Measurements from ENCODE around the gene ENOSF1.
A peak's percentile ranks its signal among the peaks of the same experiment; 100 is the strongest.

The ENOSF1 gene

DNA sequence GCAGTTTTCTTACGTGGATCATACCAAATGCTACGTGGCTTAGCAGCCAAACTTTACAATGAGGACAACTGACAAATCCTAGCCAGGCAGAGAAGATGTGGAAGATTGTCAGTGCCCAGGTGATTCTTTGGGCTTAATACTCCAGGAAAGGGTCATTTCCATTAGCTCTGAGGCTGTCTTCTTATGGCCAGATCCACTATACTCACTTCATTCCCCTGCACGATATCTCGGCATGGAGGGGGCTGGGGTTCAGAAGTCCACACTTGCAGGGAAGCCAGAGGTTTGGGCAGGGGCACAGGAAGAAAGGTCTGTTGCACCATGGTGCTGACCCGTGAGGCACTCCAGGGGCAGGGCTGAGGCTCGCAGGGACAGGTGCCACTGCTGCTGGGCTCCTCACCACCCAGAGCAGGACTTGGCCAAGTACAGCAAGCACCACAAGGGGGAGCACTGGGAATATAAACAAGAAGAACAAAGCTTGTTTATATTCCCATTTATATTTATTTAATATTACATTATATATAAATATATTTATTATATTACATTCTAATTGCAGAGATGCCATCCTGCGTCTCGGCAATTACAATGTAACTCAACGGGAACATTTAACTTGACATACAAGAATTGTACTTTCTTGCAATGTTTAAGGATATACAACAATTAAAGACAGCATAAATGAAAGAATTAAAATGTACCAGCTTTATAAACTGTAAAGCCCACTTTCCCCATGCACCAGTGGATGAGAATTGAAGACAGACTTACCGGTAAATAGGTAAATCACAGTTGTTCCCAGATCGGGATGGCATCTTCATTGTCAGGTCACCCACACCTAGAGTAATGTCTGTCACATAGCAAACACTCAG, 88.4 kb downstream of the ENOSF1 start:
- no peak for DNase-seq (ENCODE audit: low spot score)
- TF ChIP-seq, protein P1, sequence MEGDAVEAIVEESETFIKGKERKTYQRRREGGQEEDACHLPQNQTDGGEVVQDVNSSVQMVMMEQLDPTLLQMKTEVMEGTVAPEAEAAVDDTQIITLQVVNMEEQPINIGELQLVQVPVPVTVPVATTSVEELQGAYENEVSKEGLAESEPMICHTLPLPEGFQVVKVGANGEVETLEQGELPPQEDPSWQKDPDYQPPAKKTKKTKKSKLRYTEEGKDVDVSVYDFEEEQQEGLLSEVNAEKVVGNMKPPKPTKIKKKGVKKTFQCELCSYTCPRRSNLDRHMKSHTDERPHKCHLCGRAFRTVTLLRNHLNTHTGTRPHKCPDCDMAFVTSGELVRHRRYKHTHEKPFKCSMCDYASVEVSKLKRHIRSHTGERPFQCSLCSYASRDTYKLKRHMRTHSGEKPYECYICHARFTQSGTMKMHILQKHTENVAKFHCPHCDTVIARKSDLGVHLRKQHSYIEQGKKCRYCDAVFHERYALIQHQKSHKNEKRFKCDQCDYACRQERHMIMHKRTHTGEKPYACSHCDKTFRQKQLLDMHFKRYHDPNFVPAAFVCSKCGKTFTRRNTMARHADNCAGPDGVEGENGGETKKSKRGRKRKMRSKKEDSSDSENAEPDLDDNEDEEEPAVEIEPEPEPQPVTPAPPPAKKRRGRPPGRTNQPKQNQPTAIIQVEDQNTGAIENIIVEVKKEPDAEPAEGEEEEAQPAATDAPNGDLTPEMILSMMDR (IDR thresholded peaks at IDR 0.05; ENCODE audit: poor library complexity, severe bottlenecking), result peak; percentile 73
- Histone ChIP-seq H3K9me3 (ENCODE audit: severe bottlenecking) (no peaks in the 10 kb centered on the region), H3K36me3 (ENCODE audit: low read depth) (no peaks in the 10 kb centered on the region), H3K27me3 (ENCODE audit: insufficient read depth, poor library complexity, severe bottlenecking) (no peaks in the 10 kb centered on the region), H3K4me1 (ENCODE audit: insufficient read depth, poor library complexity, severe bottlenecking) (no peaks in the 10 kb centered on the region), H3K4me3 (ENCODE audit: severe bottlenecking) (no peak overlapping the region), H3K27ac (ENCODE audit: poor library complexity, severe bottlenecking) (no peak overlapping the region)
- ATAC-seq (ENCODE audit: low read depth), result peak; percentile 84

DNA sequence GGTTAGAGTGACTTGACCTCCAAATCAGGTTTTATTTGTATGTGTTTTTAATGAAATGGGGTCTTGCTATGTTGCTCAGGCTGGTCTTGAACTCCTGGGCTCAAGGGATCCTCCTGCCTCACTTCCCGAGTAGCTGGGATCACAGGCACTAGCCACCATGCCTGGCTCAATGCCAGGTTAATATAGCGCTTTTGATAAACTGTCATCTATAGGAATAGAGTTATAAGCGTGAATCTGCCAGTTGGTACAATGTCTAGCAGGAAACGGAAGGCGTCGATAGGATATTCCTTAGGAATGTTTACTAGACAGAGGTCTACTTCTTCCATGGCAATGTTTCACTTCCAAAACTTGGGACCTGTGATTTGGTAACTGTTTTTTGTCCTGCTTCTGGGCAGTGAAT, 90.1 kb downstream of the ENOSF1 start:
- no peak overlapping the region for H3K27ac ChIP-seq (ENCODE audit: poor library complexity, severe bottlenecking)
- no peak for DNase-seq (ENCODE audit: low spot score)
- no peaks in the 10 kb centered on the region for H3K36me3 ChIP-seq (ENCODE audit: low read depth)
- no peak overlapping the region for H3K4me3 ChIP-seq (ENCODE audit: severe bottlenecking)
- TF ChIP-seq, protein P1 (IDR thresholded peaks at IDR 0.05; ENCODE audit: poor library complexity, severe bottlenecking), result no peak
- ATAC-seq (ENCODE audit: low read depth), result no peak
- no peaks in the 10 kb centered on the region for H3K4me1 ChIP-seq (ENCODE audit: insufficient read depth, poor library complexity, severe bottlenecking)
- H3K27me3 ChIP-seq (ENCODE audit: insufficient read depth, poor library complexity, severe bottlenecking), result no peaks in the 10 kb centered on the region
- no peaks in the 10 kb centered on the region for H3K9me3 ChIP-seq (ENCODE audit: severe bottlenecking)

DNA sequence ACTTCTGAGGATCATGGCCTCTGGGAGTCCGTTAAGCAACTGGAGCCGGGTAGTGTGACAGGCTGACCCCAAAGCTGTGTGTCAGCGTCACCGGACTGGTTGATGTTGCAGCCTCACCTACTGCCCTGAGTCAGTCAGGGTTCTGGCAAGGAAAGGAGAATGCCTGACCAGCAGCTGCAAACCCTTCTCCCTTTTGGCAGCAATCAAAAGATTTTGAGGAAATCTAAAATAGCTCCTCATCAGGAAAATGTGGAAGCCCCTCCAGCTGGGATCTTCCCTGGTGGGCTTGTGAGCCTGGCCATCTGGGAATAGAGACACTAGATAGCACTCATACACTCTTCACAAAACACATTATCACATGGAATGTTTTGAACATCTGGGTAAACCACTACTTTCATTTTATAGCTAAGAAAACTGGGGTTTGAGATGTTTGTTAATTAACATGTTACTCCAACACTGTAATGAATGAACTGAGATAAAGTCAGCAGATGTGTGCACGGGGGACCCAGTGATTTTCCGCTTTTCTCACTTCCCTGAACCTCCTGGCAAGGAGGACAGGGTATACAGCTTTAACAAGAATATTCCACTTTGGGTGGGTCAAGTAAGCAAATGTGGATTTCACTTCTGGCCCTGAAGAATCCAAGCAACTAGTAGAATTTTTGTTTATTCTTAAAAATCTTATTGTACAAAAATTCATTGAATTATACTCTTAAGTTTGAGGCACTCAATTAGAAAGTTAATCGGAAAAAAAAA, 91.0 kb downstream of the ENOSF1 start:
- H3K4me1 ChIP-seq (ENCODE audit: insufficient read depth, poor library complexity, severe bottlenecking), result no peaks in the 10 kb centered on the region
- no peak for DNase-seq (ENCODE audit: low spot score)
- H3K27ac ChIP-seq (ENCODE audit: poor library complexity, severe bottlenecking), result no peak overlapping the region
- H3K27me3 ChIP-seq (ENCODE audit: insufficient read depth, poor library complexity, severe bottlenecking), result no peaks in the 10 kb centered on the region
- TF ChIP-seq, protein P1 (IDR thresholded peaks at IDR 0.05; ENCODE audit: poor library complexity, severe bottlenecking), result no peak
- no peaks in the 10 kb centered on the region for H3K36me3 ChIP-seq (ENCODE audit: low read depth)
- no peaks in the 10 kb centered on the region for H3K9me3 ChIP-seq (ENCODE audit: severe bottlenecking)
- no peak overlapping the region for H3K4me3 ChIP-seq (ENCODE audit: severe bottlenecking)
- no peak; the same call in 2 of the 3 replicates for ATAC-seq (ENCODE audit: low read depth)
